A549 (cell line): ENCODE data around the gene HTR3C.

Experiments used
- CHD2 ChIP-seq: fragments of 150-350 bp; IDR thresholded peaks from 2 replicates; pipeline ENCODE4 v1.6.1; 2014; ENCODE audit warnings: low read length; ENCODE audit not compliant: partially characterized antibody
- CTCF ChIP-seq: fragments of >200 bp; sonication (Bioruptor Twin); formaldehyde crosslinking; IDR thresholded peaks from 3 replicates; pipeline ENCODE4 v1.5.1; 2016
- RAD21 ChIP-seq, 2 experiments: fragments of >200 bp in 1 of 2; sonication (Bioruptor Twin) in 1 of 2; formaldehyde crosslinking in 1 of 2; IDR thresholded peaks in 1 of 2; conservative IDR thresholded peaks in 1 of 2; 2 replicates in 1 of 2; 3 replicates in 1 of 2; pipeline ENCODE4 v1.6.1; 2012 to 2018; ENCODE audit warnings: inconsistent platforms in 1 of 2
- REST ChIP-seq: fragments of 200-600 bp; sonication (generic); IDR thresholded peaks from 2 replicates; pipeline ENCODE4 v1.6.1; 2016; ENCODE audit warnings: antibody characterized with exemption, mild to moderate bottlenecking, moderate library complexity

DNA sequence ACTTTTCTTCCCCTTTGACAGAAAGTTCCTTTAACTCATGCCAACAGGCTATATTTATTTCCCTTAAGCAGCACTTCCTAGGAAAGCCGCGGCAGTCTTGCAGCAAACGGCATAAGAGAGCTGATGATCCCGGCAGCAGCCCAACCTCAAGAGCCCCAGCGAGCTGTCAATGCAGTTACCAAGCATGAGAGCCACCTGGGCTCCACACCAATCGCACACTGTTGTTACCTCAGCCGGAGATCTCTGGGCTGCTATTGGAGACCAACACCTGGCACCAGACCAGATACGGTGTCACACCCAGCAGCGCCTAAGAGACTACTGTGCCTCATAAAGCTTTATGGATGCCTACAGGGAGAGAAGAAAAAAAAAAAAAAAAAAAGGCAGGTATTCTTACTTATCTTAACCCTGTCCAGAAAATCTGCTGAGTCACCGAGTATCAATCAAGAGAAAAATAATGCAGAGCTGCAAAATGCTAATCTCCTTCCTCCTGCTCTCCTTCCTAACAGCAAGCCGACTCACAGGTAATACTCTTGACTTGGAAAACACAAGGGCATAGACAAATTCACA is 46.8 kb upstream of the HTR3C start:
- TF ChIP-seq CTCF = no peak
- TF ChIP-seq CHD2 = no peak
- no peak for TF ChIP-seq RAD21 (conservative IDR thresholded peaks at IDR 0.05 in 1 of 2, IDR thresholded peaks at IDR 0.05 in 1 of 2)
- no peak for TF ChIP-seq REST
